ENCODE measurements around the gene PHF13. TPM values are rescaled to one million over a fixed set of nuclear protein-coding genes. Genes with fewer than 3 reads are reported as not detected.

PHF13 gene
- total RNA-seq, 1 experiment from 2014 or later = 55.8 TPM

DNA sequence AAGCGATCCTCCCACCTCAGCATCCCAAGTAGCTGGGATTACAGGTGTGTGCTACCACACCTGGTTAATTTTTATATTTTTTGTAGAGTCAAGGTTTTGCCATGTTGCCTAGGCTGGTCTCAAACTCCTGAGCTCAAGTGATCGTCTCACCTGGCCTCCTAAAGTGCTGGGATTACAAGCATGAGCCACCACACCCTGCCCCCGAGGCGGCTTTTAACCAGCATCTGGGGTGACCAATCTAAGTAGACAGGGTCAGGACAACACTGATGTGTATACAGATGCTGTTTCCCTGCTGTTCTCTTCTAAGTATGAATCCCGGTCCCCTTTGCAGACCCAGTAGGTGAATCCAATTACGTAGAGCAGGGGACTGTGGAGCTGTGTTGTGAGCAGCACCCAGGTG is 35.0 kb downstream of the PHF13 start:
- no peaks in the 10 kb centered on the region for H3K27me3 Mint-ChIP-seq (ENCODE audit: low read depth)
- H3K9ac ChIP-seq (ENCODE audit: extremely low read depth, insufficient read length, low read length) = no peak overlapping the region
- H2AFZ ChIP-seq (ENCODE audit: low read length) = no peak overlapping the region
- no peak overlapping the region for H2BK120ac ChIP-seq (ENCODE audit: low read depth, low read length, poor library complexity, severe bottlenecking)
- H3K36me3 Mint-ChIP-seq (ENCODE audit: insufficient read depth in 1 of 3, low read depth in 3 of 3) = peaks cover 27 to 66% (median 53%) of the 10 kb centered on the region in 3 experiments; a peak in 6 of 7 replicates
- no peak overlapping the region for H3K4ac ChIP-seq (ENCODE audit: low read depth, low read length)
- H3K14ac ChIP-seq (ENCODE audit: insufficient read depth, low read length) = no peak overlapping the region
- no peak overlapping the region for H4K91ac ChIP-seq (ENCODE audit: insufficient read length, low read depth, low read length)
- no peak overlapping the region for H3T11ph ChIP-seq (ENCODE audit: low read length)
- H3K79me1 ChIP-seq (ENCODE audit: insufficient read depth, low read depth, low read length, poor library complexity, severe bottlenecking) = no peaks in the 10 kb centered on the region
- H3K23me2 ChIP-seq (ENCODE audit: insufficient read length, low read depth, low read length, poor library complexity, severe bottlenecking) = no peaks in the 10 kb centered on the region
- H4K5ac ChIP-seq (ENCODE audit: insufficient read length, low read depth, low read length) = no peak overlapping the region
- H2AK5ac ChIP-seq (ENCODE audit: insufficient read length, low read length) = no peak overlapping the region
- no peaks in the 10 kb centered on the region for H4K20me1 ChIP-seq (ENCODE audit: control insufficient read depth, insufficient read depth, insufficient read length)
- H3K4me2 ChIP-seq (ENCODE audit: insufficient read depth, insufficient read length, low read length) = no peak overlapping the region
- H2BK12ac ChIP-seq (ENCODE audit: insufficient read length, low read depth, low read length) = no peak overlapping the region
- TF ChIP-seq, protein P1, sequence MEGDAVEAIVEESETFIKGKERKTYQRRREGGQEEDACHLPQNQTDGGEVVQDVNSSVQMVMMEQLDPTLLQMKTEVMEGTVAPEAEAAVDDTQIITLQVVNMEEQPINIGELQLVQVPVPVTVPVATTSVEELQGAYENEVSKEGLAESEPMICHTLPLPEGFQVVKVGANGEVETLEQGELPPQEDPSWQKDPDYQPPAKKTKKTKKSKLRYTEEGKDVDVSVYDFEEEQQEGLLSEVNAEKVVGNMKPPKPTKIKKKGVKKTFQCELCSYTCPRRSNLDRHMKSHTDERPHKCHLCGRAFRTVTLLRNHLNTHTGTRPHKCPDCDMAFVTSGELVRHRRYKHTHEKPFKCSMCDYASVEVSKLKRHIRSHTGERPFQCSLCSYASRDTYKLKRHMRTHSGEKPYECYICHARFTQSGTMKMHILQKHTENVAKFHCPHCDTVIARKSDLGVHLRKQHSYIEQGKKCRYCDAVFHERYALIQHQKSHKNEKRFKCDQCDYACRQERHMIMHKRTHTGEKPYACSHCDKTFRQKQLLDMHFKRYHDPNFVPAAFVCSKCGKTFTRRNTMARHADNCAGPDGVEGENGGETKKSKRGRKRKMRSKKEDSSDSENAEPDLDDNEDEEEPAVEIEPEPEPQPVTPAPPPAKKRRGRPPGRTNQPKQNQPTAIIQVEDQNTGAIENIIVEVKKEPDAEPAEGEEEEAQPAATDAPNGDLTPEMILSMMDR (conservative IDR thresholded peaks at IDR 0.05) = no peak
- H3K27ac ChIP-seq (ENCODE audit: insufficient read length, low read depth, low read length) = no peak overlapping the region
- no peak overlapping the region for H3K56ac ChIP-seq (ENCODE audit: insufficient read length, low read depth, low read length)
- H3K27ac Mint-ChIP-seq = no peak overlapping the region
- H3K4me1 Mint-ChIP-seq = peaks cover 3 to 6% of the 10 kb centered on the region in 2 experiments; a peak in 3 of 4 replicates
- no peak overlapping the region for H2BK5ac ChIP-seq (ENCODE audit: insufficient read length, low read length)
- H3K79me2 ChIP-seq (ENCODE audit: insufficient read depth, low read length) = no peaks in the 10 kb centered on the region
- H3K27me3 ChIP-seq (ENCODE audit: insufficient read depth, low read length) = no peaks in the 10 kb centered on the region
- no peak overlapping the region for H2BK15ac ChIP-seq (ENCODE audit: low read depth, low read length)
- no peaks in the 10 kb centered on the region for H3K9me3 ChIP-seq (ENCODE audit: control insufficient read depth, low read depth, low read length)
- no peak for DNase-seq
- no peaks in the 10 kb centered on the region for H3K4me1 ChIP-seq (ENCODE audit: insufficient read depth, low read length)
- no peak overlapping the region for H3K18ac ChIP-seq (ENCODE audit: insufficient read length, low read depth, low read length)
- H3K9me3 Mint-ChIP-seq = no peaks in the 10 kb centered on the region
- H2BK20ac ChIP-seq (ENCODE audit: low read depth, low read length, poor library complexity, severe bottlenecking) = no peak overlapping the region
- no peak overlapping the region for H3K4me3 Mint-ChIP-seq
- no peak overlapping the region for H4K8ac ChIP-seq (replicated peaks; ENCODE audit: insufficient read length, low read depth, low read length)
- WGBS (ENCODE audit: extremely low coverage, insufficient read length, low lambda C conversion rate) = no CpG with 5 or more reads among the region's 6 CpGs
- no peak overlapping the region for H3K23ac ChIP-seq (ENCODE audit: insufficient read length, low read depth, low read length)
